HG03558 (cell line): Measurements from ENCODE around the gene NT5E.

Source experiments
- ATAC-seq: cut with Tn5 transposase; IDR thresholded peaks from one replicate; pipeline ENCODE4 v1.9.1; 2021; ENCODE audit warnings: moderate number of reproducible peaks; ENCODE audit not compliant: unreplicated experiment; ENCODE audit errors: extremely low read depth

NT5E gene

DNA sequence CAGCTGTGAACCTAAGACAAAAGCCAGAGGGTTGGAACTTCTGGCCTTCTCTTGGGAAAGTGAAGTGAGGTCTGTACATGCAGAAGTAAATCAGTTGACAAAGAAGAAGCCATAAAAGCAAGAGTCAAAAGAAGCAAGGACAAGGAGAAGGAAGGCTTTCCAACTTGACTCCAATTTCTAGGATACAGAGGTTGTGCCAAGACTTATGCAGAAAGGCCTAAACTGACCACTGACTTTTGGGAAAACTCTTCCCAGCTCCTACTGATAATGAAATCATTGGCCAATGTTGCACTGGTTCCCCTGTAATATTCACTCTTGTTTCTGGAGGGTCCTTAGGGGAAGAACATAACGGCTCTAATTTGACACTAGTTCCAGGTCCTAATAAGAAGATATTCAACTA is 29.3 kb upstream of the NT5E start:
- no peak for ATAC-seq

- no peak for ATAC-seq
Observed at GRCh38 chr6:85421181-85421580, 28.7 kb upstream of the NT5E start.

DNA sequence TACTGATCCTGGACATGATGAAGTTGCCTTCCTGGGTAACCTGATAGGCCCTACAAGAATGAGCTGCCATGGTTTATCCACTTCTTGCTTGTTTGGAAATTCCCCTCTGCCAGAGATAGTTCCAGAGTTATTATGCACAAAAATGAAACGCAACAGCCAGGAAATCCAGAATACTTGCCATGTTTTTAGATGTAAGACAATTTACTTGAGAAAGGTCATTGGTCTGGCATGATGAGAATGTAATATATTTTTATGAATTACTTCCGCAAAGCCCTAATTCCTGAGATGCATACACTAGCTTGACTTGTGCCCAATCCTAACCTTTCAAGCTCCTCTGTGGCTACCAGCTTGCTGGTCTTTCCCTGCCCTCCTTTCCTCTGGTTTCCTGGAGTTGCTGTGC is 27.9 kb upstream of the NT5E start:
- ATAC-seq: no peak

DNA sequence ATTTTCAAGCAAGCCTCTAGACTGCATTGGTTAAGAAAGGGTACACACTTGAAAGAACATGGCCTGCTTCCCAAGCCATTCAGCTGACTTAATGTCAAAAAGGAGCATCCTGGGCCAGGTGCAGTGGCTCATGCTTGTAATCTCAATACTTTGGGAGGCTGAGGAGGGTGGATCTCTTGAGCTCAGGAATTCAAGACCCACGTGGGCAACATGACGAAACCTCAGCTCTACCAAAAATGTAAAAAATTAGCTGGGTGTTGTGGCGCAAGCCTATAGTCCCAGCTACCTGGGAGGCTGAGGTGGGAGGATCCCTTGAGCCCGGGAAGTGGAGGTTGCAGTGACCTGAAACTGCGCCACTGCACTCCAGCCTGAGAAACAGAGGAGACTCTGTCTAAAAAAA is 26.9 kb upstream of the NT5E start:
- no peak for ATAC-seq

DNA sequence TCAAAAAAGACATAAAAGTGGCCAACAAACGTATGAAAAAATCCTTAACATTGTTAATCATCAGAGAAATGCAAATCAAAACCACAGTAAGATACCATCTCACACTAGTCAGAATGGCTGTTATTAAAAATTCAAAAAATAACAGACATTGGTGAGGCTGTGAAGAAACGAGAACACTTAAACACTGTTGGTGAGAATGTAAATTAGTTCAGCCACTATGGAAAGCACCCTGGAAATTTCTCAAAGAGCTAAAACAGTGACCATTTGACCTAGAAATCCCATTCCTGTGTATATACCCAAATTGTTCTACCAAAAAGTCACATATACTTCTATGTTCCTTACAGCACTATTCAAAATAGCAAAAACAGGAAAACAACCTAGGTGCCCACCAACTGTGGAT is 24.9 kb upstream of the NT5E start:
- no peak for ATAC-seq

- ATAC-seq: no peak
Observed at GRCh38 chr6:85425997-85426396, 23.9 kb upstream of the NT5E start.

DNA sequence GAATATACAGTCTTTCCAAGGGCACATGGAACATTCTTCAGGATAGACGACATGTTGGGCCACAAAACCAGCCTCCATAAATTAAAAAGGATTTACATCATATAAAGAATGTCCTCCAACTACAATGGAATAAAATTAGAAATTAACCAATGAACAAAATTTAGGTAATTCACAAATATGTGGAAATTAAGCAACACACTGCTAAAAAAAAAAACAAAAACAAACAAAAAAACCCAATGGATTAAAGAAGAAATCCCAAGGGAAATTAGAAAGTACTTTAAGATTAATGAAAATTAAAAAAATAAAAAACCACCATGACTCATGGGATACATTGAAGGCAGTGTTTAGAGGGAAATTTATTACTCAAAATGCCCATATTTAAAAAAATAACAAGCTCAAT is 21.4 kb upstream of the NT5E start:
- no peak for ATAC-seq

GRCh38 chr6:85429346-85429745 is 20.5 kb upstream of the NT5E start:
- no peak for ATAC-seq

DNA sequence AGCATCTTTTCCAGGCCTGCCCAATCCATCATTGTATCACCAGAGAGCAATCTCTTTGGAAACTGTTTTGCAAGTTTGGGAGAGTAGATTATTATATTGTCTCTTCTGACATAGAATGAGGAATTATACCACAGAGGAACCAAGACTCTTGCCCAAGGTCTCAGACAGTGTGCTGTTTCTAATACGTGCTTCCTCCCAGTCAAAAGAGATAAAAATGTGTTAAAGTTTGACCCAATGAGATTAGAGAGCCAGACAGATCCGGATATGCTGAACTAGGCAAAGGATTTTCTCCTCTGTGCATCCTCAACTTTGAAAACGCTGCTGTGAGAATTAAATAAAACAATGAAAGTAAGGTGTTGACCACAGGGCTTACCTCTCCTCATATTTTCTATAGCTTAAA is 18.6 kb upstream of the NT5E start:
- no peak for ATAC-seq

GRCh38 chr6:85432554-85432953 is 17.3 kb upstream of the NT5E start:
- no peak for ATAC-seq

DNA sequence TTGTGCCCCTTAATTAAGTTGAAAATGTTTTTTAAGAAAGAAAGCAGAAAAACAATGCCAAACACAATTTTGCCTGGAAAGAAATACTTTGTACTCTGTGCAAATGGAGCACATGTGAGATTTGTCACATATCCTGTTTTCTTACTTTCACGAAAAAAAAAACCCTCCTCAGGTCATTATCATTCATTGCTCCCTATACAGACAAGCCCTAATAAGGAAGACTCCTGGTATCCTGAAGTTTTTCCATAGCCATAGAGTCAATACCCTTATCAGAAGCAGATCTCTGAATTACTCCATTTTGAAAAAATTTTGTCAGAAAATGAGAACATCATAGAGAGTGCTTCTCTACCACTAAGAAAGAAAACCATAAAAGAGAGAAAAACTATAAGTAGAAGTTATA is 14.0 kb upstream of the NT5E start:
- no peak for ATAC-seq

GRCh38 chr6:85436411-85436810 is 13.5 kb upstream of the NT5E start:
- no peak for ATAC-seq

- ATAC-seq: no peak
Observed at GRCh38 chr6:85436939-85437495, 12.9 kb upstream of the NT5E start.

DNA sequence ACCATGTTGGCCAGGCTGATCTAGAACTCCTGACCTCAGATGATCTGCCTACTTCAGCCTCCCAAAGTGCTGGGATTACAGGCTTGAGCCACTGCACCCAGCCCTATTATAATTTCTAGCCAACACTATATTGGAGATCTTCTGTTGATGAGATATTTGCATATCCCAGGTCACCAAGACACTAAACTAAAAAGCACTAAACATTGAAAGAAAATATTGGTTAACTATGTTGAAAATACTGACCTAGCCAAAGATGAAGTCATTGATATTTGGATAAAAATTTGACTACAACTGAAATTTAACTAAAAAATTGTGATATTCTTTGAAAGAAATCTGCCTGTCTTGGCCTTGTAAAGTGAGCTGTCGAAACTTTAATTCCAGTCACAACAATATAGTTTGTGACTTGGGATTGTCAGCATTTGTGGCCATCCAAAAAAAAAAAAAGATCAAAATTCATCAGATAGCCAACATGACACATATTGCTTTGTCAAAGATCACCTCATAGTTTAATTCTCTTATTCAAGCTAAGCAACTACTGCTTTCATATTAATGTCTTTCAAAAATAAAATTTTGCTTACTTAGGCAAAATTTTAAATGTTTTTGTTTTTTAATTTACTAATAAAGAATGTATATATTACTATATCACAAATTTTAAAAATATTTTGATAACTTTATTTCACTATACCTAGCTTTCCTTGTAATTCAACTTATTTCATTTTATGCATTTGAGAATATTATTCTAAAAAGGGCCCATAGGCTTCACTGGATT is 6.3 kb upstream of the NT5E start:
- no peak for ATAC-seq

- peak; percentile 49 for ATAC-seq
Observed at GRCh38 chr6:85449388-85449817, 480 bp upstream of the NT5E start.

DNA sequence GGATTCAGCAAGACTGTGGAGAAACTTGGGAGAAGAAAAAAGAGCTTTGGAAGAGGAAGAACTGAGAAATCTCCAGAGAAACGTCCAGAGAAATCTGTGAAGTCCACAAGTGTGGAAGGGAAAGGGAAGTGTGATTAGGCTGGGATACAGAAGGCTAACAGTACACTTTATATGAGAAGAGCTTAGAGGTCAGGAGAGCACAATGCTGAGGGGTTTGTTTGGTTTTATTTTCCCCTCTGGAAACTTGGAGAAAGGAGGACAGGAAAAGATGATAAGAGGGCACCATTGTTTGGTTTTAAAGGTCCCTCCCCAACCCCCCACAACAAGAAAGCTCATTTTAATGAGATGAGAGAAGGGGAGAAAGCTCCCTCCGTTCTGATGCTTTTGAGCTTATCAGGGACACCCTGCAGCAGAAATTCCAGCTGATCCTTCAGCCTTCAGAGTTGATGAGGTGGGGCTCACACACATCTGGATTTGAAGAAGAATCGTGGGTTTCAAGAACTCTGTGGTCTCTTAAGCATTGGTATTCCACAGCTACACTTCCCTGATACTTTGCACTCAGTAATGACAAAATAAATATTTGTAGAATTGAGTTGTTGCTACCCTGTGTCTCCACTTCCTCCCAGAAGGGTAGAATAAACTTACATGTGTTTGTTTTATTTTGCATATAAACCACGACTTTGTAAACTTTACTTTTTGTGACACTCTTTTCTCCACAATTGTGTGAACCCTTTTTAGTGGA is 1.9 kb downstream of the NT5E start:
- ATAC-seq: no peak

DNA sequence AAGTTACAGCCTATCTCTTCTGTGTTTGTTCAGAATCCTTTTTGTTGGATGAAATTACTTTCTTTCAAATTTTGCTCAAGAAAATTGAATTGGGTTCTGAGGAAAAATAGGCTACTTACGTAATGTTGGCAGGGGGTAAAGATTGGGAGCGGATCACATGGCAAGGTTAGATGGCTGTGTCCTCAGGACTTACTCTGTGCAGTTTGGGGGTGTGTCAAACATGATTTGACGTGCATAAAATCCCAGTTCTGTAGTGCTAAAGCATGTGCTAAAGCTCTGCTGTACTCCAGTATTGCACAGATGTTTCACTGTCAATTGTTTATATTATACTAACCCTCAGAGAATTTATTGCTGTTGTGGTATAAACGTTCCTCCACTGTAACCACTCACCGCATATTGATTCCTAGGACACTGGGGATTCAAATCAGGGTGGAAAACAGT is 2.6 kb downstream of the NT5E start:
- ATAC-seq: no peak

- ATAC-seq: no peak
Observed at GRCh38 chr6:85453052-85453451, 3.2 kb downstream of the NT5E start.

GRCh38 chr6:85453490-85453889 is 3.6 kb downstream of the NT5E start:
- no peak for ATAC-seq

DNA sequence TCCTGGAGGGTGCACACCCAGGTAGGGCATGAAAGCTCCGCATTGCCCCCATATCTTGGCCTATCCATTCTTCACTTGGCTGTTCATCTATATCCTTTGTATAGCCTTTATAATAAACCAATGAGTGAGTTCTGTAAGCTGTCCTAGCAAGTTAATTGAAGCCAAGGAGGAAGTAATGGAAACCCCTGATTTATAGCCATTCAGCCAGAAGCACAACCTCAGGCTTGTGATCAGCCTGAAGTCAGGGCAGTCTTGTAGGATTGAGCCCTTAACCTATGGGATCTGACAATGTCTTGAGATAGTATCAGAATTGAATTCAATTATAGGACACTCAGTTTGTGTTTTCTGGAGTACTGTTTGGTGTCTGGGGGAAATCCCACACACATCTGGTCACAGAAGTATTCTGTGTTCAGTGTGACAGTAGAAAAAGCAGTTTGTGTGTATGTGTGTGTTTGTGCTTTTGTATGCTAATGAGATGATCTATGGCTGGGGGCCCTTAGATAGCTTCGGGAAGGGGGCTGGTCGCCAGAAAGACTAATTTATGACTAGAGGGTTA is 5.7 kb downstream of the NT5E start:
- no peak for ATAC-seq

DNA sequence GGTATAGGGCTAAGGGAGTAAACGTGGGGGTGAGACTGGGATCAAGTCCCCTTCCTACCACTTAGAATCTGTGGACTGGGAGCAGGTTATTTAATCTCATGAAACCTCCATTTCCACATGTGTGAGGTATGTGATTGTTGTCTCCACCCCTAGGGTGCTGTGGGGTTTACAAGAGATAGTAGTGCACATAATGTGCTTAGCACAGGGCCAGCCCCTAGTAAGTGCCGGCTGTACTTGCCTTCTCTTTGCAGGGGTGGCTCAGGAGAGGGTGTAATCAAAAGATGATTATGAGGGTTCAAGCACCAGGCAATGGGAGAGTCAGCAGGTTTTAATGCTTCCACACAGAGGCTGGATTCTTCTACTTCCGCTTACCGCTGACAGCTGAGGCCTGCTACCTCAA is 6.9 kb downstream of the NT5E start:
- ATAC-seq: no peak
